ENCODE data around the gene GNAI3.
A peak's percentile ranks its signal among the peaks of the same experiment; 100 is the strongest.

GNAI3 gene

DNA sequence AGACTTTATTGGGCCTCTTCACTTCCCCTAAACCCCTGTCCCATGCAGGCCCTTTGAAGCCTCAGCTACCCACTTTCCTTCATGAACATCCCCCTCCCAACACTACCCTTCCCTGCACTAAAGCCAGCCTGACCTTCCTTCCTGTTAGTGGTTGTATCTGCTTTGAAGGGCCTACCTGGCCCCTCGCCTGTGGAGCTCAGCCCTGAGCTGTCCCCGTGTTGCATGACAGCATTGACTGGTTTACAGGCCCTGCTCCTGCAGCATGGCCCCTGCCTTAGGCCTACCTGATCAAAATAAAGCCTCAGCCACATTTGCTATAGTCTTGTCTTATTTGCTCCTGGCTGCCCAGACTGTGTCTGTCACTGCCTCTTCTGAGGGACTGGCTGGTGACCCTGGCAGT lies 113.0 kb downstream of the GNAI3 start:
- no peak for DNase-seq (ENCODE audit: low read depth)

DNA sequence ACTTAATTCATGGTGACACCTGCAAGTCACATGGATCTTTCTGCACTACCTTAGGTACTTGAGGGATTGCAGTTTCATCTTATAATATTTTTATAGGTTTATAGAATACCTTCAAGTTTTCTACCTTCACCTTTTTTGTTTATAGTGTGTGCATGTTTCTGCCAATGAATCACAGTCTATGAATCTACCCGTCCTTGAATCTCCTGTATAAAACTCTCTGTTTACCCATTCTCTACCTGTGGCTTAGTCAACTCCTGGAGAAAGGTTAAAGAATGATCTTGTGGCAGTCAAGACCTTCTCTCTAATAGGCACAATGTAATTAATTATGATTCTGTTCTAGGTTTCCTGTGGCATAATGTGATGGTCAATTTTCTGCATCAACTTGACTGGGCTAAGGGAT lies 116.3 kb downstream of the GNAI3 start:
- no peak for DNase-seq (ENCODE audit: low read depth)

DNA sequence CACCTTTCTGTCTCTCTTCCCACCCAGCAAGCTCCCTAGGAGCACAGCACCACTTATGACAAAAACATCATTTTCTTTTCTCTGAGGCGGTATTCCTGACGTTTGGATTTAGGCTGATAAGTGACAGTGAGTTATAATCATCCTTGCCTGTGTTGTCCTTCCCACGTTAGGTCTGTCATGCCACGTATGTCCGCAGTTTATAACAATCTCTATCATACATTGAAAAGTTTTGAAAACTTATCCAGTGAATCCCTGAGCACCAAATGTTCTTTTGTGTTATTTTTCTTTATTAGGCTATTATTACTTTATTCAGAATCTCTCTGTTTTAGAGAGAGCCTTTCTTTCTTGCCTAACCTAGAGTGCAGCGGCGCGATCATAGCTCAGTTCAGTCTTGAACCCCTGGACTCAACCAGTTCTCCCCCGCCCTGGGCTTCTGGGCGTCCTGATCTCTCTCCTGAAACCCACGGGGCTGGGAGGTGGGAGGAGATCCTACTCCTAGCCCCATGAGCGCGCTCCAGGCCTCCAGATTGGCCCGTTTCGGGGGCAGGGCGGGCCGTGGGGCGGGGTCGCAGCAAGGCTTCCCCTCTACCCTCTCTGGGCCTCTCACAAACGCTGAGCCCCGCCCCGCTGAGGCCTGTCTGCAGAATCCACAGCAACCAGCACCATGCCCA lies 119.2 kb downstream of the GNAI3 start, which contains the start of gene GSTM2:
Gene GSTM2 (plus strand): TSS at position 606 of the 671 bp plus-strand sequence. CDS start 59 bp downstream, at position 665.
- DNase-seq (ENCODE audit: low read depth) = peak; percentile 86
